HepG2 (cell line): ENCODE data around the gene TMEM198.

Experiments used
- FOSL2 ChIP-seq: sonication (generic); formaldehyde crosslinking; IDR thresholded peaks from 2 replicates; pipeline ENCODE4 v1.4.0; 2020; ENCODE audit warnings: missing genetic modification reagents
- HMGA1 ChIP-seq: sonication (generic); formaldehyde crosslinking; conservative IDR thresholded peaks from 2 replicates; pipeline ENCODE4 v1.4.0; 2020; ENCODE audit warnings: missing genetic modification reagents
- HOXA9 ChIP-seq: sonication (generic); formaldehyde crosslinking; IDR thresholded peaks from 2 replicates; pipeline ENCODE4 v1.8.1; 2022; ENCODE audit warnings: missing genetic modification reagents, mild to moderate bottlenecking, moderate library complexity, borderline replicate concordance
- ZNF512 ChIP-seq: sonication (generic); formaldehyde crosslinking; IDR thresholded peaks from 2 replicates; pipeline ENCODE4 v1.4.0; 2020; ENCODE audit warnings: mild to moderate bottlenecking, missing genetic modification reagents

DNA sequence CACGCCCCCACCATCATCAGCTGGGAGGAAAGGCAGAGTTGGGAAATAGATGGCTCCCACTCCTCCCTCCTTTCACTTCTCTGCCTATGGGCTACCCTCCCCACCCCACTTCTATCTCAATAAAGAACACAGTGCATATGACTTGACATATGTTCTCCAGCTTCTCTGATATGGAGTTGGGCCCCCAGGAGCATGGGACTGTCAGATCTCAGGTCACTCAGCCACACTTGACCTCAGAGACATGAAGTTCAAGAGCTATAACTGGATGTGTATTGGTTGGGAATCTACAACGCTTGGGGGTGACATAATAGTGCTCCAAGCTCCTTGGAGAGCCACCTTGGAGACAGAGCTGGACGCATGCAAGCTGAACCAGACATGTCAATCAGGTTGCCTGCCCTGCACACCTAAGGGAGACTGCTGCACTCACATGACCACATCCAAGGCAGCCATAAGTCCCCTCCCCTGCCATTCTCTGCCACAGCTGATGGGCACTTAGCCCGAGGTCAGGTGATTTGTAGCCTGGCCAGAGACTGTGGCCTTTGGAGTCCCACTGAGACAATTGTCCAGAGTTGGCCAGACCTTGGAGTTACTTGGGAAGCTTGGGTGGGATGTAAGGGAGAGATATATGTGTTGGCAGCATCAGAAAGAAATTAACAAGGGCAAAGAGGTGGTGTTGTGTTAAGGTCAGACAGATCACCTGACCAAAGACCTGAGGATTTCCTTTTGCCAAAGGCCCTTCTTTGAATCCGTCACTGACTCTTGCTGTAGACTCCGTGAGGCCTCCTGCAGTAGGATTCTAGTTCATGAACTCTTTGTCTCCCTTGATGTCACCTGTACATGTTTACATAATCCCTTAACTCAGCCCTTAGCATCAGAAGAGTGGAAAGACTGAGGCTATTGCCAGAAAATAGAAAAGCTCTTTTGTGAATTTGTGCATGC, 32.0 kb downstream of the TMEM198 start:
- TF ChIP-seq ZNF512 (CRISPR knock-in tag) (no peak), HMGA1 (CRISPR knock-in tag) (no peak), HOXA9 (CRISPR knock-in tag) (no peak), FOSL2 (CRISPR knock-in tag) (0 out of 2 replicates have a peak, but pooled peaks have one; percentile 1)
